WTC11 (cell line): Measurements from ENCODE around the gene L1TD1. TPM values are rescaled to one million over a fixed set of nuclear protein-coding genes. Genes with fewer than 3 reads are reported as not detected.
"Not testable (repeated sequence)": the region's sequence is repeated elsewhere in the genome, so short reads cannot be mapped to it uniquely, and the experiment has no call there.

Experiments used
- ATAC-seq: fragments of 200-7000 bp; cut with Tn5 transposase; 2 replicates; pipeline ENCODE4 v1.10.0; 2021; ENCODE audit warnings: mild to moderate bottlenecking, moderate library complexity
- CTCF ChIA-PET: fragments of 300-600 bp; sonication (Branson Sonifier 250); formaldehyde crosslinking; loops from one replicate; lab custom pipeline; 2021; ENCODE audit warnings: antibody characterized with exemption; lab: Charles Lee
- POLR2A ChIA-PET: fragments of 350-600 bp; sonication (Branson Sonifier 250); formaldehyde crosslinking; loops from one replicate; lab custom pipeline; 2021; ENCODE audit warnings: antibody characterized with exemption; lab: Charles Lee
- DNase-seq: peaks from one replicate; pipeline ENCODE4 v3.0.0; 2021; ENCODE audit warnings: low spot score
- H3K27ac Mint-ChIP-seq: 2 replicates; pipeline ENCODE4 v1.8.0; 2021; ENCODE audit warnings: mixed read lengths
- H3K27me3 Mint-ChIP-seq: 2 replicates; pipeline ENCODE4 v1.8.0; 2021; ENCODE audit warnings: low read depth, mild to moderate bottlenecking, moderate library complexity, mixed read lengths
- H3K36me3 Mint-ChIP-seq: 2 replicates; pipeline ENCODE4 v1.8.0; 2021; ENCODE audit warnings: mixed read lengths
- H3K4me1 Mint-ChIP-seq: 2 replicates; pipeline ENCODE4 v1.8.0; 2022; ENCODE audit warnings: mixed read lengths
- H3K4me3 Mint-ChIP-seq: 2 replicates; pipeline ENCODE4 v1.8.0; 2021; ENCODE audit warnings: mild to moderate bottlenecking, moderate library complexity, mixed read lengths
- H3K9me3 Mint-ChIP-seq: 2 replicates; pipeline ENCODE4 v1.8.0; 2021; ENCODE audit warnings: mixed read lengths
- AR ChIP-seq: fragments of 250-450 bp; sonication (Bioruptor Pico); IDR thresholded peaks from 2 replicates; pipeline ENCODE4 v1.9.0; 2021; ENCODE audit warnings: mild to moderate bottlenecking
- CREB1 ChIP-seq: sonication (generic); formaldehyde crosslinking; IDR thresholded peaks from 2 replicates; pipeline ENCODE4 v1.8.0; 2023; ENCODE audit warnings: mild to moderate bottlenecking, missing genetic modification reagents
- CREM ChIP-seq: sonication (generic); formaldehyde crosslinking; IDR thresholded peaks from 2 replicates; pipeline ENCODE4 v1.8.1; 2022; ENCODE audit warnings: mild to moderate bottlenecking, missing genetic modification reagents, moderate library complexity
- ELF4 ChIP-seq: sonication (generic); formaldehyde crosslinking; IDR thresholded peaks from 2 replicates; pipeline ENCODE4 v1.8.1; 2022; ENCODE audit warnings: low read depth, mild to moderate bottlenecking, moderate library complexity, missing genetic modification reagents
- ESRRA ChIP-seq: sonication (generic); formaldehyde crosslinking; IDR thresholded peaks from 2 replicates; pipeline ENCODE4 v1.8.1; 2022; ENCODE audit warnings: mild to moderate bottlenecking, missing genetic modification reagents, borderline replicate concordance
- HMGA2 ChIP-seq: fragments of 250-450 bp; sonication (Bioruptor Pico); IDR thresholded peaks from 2 replicates; pipeline ENCODE4 v1.4.0; 2021; ENCODE audit warnings: mild to moderate bottlenecking, moderate library complexity
- HMGXB4 ChIP-seq: sonication (generic); formaldehyde crosslinking; IDR thresholded peaks from 2 replicates; pipeline ENCODE4 v1.8.1; 2023; ENCODE audit warnings: mild to moderate bottlenecking, moderate library complexity, missing genetic modification reagents
- MYBL2 ChIP-seq: sonication (generic); formaldehyde crosslinking; IDR thresholded peaks from 2 replicates; pipeline ENCODE4 v1.8.1; 2023; ENCODE audit warnings: mild to moderate bottlenecking, moderate library complexity, missing genetic modification reagents
- NR2C2 ChIP-seq: sonication (generic); formaldehyde crosslinking; IDR thresholded peaks from 2 replicates; pipeline ENCODE4 v1.8.0; 2022; ENCODE audit warnings: mild to moderate bottlenecking, missing genetic modification reagents
- RORB ChIP-seq: fragments of 250-450 bp; sonication (Bioruptor Pico); IDR thresholded peaks from 2 replicates; pipeline ENCODE4 v1.9.0; 2021; ENCODE audit warnings: mild to moderate bottlenecking
- USF1 ChIP-seq: sonication (generic); formaldehyde crosslinking; IDR thresholded peaks from 2 replicates; pipeline ENCODE4 v1.8.0; 2022; ENCODE audit warnings: mild to moderate bottlenecking, missing genetic modification reagents
- ZBTB21 ChIP-seq: sonication (generic); formaldehyde crosslinking; IDR thresholded peaks from 2 replicates; pipeline ENCODE4 v1.8.1; 2023; ENCODE audit warnings: mild to moderate bottlenecking, missing genetic modification reagents, borderline replicate concordance
- total RNA-seq: library from RNA; stranded (reverse); gene quantifications from 3 replicates; pipeline ENCODE4 v1.2.3, GENCODE V29; 2021
- TF ChIP-seq, protein P1 (sequence below): sonication (generic); formaldehyde crosslinking; IDR thresholded peaks from 2 replicates; pipeline ENCODE4 v1.8.0; 2023; ENCODE audit warnings: missing genetic modification reagents, mild to moderate bottlenecking, borderline replicate concordance
- TF ChIP-seq, protein P2 (sequence below): sonication (generic); formaldehyde crosslinking; IDR thresholded peaks from 2 replicates; pipeline ENCODE4 v1.8.1; 2023; ENCODE audit warnings: mild to moderate bottlenecking, missing genetic modification reagents
- TF ChIP-seq, protein P3 (sequence below): sonication (generic); formaldehyde crosslinking; IDR thresholded peaks from 2 replicates; pipeline ENCODE4 v1.8.1; 2023; ENCODE audit warnings: mild to moderate bottlenecking, missing genetic modification reagents, moderate library complexity

The L1TD1 gene
- total RNA-seq, 1 experiment from 2014 or later, result 319 TPM

DNA sequence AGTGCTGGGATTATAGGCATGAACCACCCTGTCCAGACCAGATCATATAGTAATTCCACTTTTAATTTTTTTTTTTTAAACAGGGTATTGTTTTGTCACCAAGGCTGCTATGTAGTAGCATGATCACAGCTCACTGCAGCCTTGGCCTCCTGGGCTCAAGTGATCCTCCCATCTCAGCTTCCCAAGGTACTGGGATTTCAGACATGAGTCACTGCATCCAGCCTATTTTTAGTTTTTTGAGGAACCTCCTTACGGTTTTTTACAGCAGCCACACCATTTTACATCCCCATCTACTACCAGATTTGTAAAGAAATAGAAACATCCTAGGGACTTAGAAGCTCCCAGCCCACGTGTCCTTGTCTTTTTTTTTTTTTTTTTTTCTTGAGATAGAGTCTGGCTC lies 24.0 kb downstream of the L1TD1 start:
- H3K36me3 Mint-ChIP-seq, result peaks cover 56% of the 10 kb centered on the region
- ChIA-PET CTCF (no interaction called here), POLR2A (no interaction called here)
- no peak overlapping the region for H3K4me3 Mint-ChIP-seq
- H3K4me1 Mint-ChIP-seq, result 0 out of 2 replicates have a peak, but pooled peaks cover 2% of the 10 kb centered on the region
- H3K9me3 Mint-ChIP-seq, result no peaks in the 10 kb centered on the region
- no peaks in the 10 kb centered on the region for H3K27me3 Mint-ChIP-seq
- H3K27ac Mint-ChIP-seq, result peak overlapping the region; percentile 84; the same call in 1 of the 2 replicates
- ATAC-seq, result no peak
- TF ChIP-seq HMGXB4 (CRISPR knock-in tag) (no peak), ESRRA (CRISPR knock-in tag) (no peak), NR2C2 (CRISPR knock-in tag) (no peak), CREB1 (CRISPR knock-in tag) (no peak)
- TF ChIP-seq, protein P1, sequence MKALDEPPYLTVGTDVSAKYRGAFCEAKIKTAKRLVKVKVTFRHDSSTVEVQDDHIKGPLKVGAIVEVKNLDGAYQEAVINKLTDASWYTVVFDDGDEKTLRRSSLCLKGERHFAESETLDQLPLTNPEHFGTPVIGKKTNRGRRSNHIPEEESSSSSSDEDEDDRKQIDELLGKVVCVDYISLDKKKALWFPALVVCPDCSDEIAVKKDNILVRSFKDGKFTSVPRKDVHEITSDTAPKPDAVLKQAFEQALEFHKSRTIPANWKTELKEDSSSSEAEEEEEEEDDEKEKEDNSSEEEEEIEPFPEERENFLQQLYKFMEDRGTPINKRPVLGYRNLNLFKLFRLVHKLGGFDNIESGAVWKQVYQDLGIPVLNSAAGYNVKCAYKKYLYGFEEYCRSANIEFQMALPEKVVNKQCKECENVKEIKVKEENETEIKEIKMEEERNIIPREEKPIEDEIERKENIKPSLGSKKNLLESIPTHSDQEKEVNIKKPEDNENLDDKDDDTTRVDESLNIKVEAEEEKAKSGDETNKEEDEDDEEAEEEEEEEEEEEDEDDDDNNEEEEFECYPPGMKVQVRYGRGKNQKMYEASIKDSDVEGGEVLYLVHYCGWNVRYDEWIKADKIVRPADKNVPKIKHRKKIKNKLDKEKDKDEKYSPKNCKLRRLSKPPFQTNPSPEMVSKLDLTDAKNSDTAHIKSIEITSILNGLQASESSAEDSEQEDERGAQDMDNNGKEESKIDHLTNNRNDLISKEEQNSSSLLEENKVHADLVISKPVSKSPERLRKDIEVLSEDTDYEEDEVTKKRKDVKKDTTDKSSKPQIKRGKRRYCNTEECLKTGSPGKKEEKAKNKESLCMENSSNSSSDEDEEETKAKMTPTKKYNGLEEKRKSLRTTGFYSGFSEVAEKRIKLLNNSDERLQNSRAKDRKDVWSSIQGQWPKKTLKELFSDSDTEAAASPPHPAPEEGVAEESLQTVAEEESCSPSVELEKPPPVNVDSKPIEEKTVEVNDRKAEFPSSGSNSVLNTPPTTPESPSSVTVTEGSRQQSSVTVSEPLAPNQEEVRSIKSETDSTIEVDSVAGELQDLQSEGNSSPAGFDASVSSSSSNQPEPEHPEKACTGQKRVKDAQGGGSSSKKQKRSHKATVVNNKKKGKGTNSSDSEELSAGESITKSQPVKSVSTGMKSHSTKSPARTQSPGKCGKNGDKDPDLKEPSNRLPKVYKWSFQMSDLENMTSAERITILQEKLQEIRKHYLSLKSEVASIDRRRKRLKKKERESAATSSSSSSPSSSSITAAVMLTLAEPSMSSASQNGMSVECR (CRISPR knock-in tag), result no peak
- TF ChIP-seq, protein P2, sequence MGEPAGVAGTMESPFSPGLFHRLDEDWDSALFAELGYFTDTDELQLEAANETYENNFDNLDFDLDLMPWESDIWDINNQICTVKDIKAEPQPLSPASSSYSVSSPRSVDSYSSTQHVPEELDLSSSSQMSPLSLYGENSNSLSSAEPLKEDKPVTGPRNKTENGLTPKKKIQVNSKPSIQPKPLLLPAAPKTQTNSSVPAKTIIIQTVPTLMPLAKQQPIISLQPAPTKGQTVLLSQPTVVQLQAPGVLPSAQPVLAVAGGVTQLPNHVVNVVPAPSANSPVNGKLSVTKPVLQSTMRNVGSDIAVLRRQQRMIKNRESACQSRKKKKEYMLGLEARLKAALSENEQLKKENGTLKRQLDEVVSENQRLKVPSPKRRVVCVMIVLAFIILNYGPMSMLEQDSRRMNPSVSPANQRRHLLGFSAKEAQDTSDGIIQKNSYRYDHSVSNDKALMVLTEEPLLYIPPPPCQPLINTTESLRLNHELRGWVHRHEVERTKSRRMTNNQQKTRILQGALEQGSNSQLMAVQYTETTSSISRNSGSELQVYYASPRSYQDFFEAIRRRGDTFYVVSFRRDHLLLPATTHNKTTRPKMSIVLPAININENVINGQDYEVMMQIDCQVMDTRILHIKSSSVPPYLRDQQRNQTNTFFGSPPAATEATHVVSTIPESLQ (CRISPR knock-in tag), result no peak
- DNase-seq, result no peak

- DNase-seq, POLR2A ChIA-PET, ATAC-seq, H3K4me1 Mint-ChIP-seq, H3K27me3 Mint-ChIP-seq, H3K4me3 Mint-ChIP-seq, H3K9me3 Mint-ChIP-seq, CTCF ChIA-PET: not testable (repeated sequence)
- 0 out of 2 replicates have a peak overlapping the region, but pooled peaks have one; percentile 42 for H3K27ac Mint-ChIP-seq
- H3K36me3 Mint-ChIP-seq, result peaks cover 54% of the 10 kb centered on the region
Observed at GRCh38 chr1:62220456-62220855, 25.8 kb downstream of the L1TD1 start.

DNA sequence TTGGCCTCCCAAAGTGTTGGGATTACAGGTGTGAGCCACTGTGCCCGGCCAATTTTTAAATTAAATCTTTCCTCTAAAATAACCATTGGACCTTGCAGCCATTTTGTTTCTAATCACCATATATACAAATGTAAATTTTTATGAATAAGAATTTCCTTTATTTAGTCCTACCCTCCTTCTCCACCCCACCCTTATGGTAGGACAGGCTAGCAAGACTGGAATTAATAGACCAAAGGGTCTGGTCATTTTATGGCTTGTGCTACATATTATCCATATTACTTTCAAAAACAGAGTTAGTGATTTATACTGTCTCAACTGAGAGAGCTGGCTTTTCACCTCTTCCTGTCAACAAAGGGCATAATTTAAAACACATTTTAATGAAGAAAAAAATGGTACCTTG lies 26.5 kb downstream of the L1TD1 start:
- Mint-ChIP-seq H3K27ac (no peak overlapping the region), H3K36me3 (peaks cover 56% of the 10 kb centered on the region), H3K27me3 (no peaks in the 10 kb centered on the region), H3K9me3 (no peaks in the 10 kb centered on the region), H3K4me3 (no peak overlapping the region), H3K4me1 (0 out of 2 replicates have a peak, but pooled peaks cover 2% of the 10 kb centered on the region)
- ATAC-seq (no peak), DNase-seq (no peak)
- ChIA-PET POLR2A (interaction anchor here (0.6 kb wide), 1 partner anchor 45 kb away, joined by 5 read pairs; no protein-coding TSS in a partner anchor), CTCF (interaction anchor here (1.5 kb wide), 1 partner anchor 45 kb away, joined by 5 read pairs; no protein-coding TSS in a partner anchor)
- TF ChIP-seq ZBTB21 (CRISPR knock-in tag) (no peak), MYBL2 (CRISPR knock-in tag) (no peak), HMGA2 (CRISPR knock-in tag) (no peak), ELF4 (no peak), CREM (CRISPR knock-in tag) (no peak), USF1 (no peak), CREB1 (CRISPR knock-in tag) (no peak), RORB (CRISPR knock-in tag) (no peak), AR (CRISPR knock-in tag) (no peak)
- TF ChIP-seq, protein P3, sequence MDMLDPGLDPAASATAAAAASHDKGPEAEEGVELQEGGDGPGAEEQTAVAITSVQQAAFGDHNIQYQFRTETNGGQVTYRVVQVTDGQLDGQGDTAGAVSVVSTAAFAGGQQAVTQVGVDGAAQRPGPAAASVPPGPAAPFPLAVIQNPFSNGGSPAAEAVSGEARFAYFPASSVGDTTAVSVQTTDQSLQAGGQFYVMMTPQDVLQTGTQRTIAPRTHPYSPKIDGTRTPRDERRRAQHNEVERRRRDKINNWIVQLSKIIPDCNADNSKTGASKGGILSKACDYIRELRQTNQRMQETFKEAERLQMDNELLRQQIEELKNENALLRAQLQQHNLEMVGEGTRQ (CRISPR knock-in tag), result no peak
- TF ChIP-seq, protein P2 (CRISPR knock-in tag), result no peak
